GM21717 (cell line): ENCODE measurements around the gene PDZD4.

Experiments
- ATAC-seq: cut with Tn5 transposase; IDR thresholded peaks from one replicate; pipeline ENCODE4 v1.9.1; 2021; ENCODE audit warnings: mild to moderate bottlenecking, moderate library complexity; ENCODE audit not compliant: unreplicated experiment

Gene PDZD4

DNA sequence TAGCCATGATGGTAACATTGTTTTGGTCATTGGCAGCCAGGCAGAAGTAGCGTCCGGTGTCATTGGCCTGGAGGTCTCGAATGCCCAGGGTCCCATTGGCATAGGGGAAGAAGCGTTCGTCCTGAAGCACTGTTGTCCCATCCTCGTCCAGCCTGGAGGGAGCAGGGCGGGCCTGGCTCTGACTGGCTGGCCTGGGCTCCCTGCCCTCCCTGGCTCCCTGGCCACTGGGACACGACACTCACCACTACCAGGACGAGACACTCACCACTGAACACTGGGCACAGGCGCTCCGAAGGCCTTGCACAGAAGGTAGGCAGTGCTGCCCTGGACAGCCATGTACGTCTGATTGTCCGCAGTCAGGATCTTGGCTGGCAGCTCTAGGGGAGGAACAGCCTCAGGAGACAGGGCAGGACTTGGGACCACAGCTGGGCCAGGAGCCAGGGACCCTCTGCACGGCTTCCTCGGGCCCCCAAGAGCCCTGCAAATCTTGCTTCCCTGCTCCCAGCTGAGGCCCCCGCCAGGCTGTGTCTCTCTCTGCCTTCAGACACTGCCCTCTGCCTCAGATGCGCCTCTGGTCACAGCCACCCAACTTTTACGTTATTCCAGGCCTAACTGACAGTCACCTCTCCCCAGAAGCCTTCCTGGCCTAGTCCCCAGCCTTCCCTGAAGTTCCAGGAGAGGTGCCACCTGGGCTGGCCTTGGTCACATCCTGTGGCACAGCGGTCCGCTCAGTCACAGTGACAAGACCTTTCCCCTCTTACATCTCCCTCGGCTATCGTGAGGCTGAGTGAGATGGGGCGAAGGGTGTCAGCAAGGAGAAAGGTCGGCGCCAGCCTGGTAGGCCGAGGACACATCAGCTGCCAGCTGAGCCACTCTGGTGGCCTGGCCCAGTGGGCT is 38.5 kb upstream of the PDZD4 start:
- ATAC-seq: no peak

DNA sequence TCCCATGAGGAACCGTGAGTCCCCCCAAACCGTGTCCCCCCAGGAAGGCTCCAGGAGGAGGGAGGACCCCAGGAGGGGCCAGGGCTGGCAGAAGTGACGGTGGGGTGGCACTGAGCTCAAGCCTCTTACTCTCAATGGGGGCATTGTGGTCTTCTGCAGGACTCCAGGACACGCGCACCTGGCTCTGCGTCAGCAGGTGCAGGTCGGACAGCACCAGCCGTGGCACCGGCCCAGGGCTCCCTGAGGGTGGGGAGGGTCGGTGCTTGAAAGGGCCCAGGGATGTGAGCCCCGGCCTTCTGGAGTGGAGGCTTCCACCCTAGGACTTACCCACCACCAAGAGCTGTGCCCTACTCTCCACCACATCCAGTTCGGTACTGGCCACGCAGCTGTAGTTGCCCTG is 37.3 kb upstream of the PDZD4 start:
- no peak for ATAC-seq

DNA sequence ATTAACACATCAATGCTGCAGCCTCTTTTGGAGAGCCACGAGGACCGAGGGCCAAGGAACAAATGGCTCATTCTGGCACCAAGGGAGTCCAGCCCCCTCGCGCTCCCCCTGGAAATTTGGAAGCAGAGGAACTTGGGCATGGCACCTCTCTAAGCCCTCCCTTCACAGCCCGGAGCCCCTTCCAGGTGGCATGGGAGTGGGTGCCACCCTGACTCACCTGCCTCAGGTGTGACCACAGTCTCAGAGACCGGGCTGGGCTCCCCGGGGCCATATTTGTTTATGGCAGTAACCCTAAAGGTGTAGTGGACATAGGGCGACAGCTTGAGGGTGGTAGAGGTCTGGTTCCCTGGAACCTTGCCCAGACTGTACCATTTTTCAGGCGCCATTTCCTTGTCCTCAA is 36.8 kb upstream of the PDZD4 start:
- no peak for ATAC-seq

DNA sequence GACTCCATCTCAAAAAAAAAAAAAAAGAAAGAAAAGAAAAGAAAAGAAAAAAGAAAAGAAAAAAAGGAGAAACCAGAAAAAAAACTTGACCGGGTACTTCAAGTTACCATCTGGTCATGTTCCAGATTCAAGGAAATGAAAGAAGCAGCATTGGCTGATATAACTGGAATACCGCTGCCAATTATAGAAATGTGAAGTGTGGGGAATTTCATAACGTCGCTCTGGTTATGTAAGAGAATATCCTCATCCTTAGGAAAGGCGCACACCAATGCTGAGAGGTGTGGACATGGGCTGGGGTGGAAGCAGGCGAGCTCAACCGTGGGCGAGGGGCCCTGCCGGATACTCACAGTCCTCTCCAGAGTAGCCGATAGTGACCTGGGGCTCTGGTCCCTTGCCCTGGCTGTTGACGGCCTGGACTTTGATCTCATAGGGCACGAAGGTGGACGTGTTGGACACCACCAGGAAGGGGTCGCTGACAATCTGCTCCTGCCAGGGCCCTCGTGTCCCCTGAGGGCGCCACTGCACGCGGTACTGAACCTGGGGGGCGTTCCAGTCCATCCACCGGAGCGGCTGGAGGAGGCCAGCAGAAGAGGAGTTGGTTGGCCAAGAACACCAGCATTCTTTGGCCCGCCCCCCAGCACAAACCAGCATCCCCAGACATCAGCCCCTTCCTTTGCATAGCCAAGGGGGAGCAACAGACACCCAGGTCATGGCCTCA is 36.1 kb upstream of the PDZD4 start:
- no peak for ATAC-seq

DNA sequence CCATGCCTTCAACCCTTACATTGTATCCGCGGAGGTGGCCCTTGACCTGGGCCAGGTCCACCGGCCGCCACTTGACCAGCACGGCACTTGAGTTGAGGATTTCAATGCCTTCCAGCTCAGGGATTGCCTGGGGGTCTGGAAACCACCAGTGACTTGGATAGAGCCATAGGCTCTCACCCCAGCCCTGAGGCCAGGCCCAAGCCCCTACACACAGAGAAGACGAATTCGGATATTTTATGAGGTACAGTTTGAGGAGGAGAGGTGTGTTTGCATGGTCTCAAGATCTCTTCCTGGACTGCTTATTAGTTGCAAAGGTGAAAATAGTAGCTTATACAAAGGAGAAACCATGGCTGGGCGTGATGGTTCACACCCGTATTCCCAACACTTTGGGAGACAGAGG is 35.3 kb upstream of the PDZD4 start:
- ATAC-seq: no peak

DNA sequence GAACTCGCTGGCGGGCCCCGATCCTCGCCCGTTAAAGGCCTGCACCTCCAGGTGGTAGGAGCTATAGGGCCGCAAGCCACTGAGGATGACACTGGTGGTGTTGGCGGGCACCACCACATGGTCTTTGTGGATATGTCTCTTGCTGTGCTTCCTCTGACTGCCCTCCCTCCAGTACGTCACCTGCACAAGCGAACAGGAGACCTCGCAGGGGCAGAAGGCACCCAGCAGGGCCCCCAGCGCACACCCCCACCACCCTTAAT is 34.9 kb upstream of the PDZD4 start:
- ATAC-seq: no peak

DNA sequence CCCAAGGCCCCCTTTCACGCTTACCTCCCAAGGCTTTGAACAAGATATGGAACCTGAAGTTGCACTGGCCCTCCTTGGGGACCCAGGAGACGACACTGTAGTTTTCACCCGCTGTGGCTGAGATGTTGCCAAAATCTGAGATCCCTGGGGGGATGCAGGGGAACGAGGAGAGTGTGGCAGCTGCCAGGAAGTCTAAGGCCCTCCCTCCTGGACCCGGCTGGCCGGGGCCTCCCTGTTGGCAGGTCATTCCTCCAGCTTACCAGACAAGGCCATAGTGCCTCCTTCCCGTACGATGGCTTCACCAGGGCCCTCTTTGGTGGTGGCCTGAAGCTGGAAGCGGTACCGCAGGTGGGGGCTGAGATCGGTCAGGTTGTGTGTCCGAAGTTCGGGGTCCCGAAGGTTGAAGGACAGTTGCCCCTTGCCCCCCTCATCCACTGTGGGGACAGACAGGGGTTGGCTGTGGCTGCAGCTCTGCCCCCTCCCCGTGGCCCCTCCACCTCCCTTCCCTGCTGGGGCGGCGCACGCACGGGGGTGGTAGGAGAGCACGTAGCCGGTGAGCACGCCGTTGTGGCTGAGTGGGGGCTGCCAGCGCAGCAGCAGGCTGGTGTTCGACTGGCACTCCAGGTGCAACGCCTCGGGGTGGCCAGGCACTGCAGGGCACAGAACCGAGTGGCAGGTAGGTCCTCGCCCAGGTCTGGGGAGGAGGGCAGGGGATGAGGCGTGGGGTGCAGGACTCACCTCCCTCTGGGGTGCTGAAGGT is 34.4 kb upstream of the PDZD4 start:
- no peak for ATAC-seq

DNA sequence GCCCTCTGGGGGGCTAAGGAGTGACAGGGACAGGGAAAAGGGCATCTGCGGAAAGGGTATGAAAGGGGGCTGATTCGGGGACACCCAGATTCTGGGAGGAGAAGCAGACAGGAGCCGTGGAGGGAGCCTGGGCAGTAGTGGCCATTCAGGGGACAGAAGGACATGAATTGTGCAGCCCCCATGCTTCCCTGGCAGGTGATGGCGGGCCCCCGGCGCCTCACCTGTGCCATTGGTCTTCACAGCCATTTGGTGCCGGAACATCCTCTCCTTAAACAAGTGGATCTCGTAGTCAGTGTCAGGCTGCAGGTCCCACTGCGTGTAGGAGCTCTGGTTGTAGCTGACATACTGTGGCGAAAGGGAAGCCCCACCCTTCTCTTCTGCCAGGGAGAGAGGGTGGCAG is 33.8 kb upstream of the PDZD4 start:
- ATAC-seq: no peak

DNA sequence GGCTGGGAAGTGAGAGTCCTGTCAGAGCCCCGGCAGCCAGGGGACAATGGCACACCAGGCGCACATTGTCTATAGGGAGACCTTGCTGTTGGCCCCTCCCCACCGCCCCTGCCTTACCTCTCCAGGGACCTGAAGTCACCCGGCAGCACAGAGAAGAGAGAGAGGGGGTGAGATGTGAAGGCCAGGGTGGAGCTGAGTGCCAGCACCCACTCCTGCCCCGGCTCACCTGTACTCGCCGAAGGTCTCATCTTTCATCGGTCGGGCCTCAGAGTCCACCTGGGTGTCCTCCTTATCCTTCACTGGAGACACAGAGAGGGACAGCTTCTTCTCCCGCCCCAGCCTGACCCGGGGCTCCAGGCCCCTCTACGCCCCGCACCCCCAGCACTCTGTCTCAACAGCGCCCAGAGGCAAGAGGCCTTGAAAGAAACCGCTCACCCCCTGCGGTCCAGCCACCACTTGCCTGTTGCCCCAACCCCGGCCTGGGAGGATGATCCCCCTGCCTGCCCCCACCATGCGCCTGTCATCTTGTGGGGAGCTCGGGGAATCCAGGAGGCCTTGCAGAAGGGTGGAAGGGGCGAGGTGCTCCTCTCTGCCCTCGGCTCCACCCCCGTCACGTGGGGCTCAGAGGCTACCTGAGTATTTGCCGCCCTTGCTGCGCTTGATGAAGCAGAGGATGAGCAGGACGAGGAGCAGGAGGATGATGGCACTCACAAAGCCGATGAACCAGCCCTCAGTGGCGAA is 33.1 kb upstream of the PDZD4 start:
- ATAC-seq: no peak

DNA sequence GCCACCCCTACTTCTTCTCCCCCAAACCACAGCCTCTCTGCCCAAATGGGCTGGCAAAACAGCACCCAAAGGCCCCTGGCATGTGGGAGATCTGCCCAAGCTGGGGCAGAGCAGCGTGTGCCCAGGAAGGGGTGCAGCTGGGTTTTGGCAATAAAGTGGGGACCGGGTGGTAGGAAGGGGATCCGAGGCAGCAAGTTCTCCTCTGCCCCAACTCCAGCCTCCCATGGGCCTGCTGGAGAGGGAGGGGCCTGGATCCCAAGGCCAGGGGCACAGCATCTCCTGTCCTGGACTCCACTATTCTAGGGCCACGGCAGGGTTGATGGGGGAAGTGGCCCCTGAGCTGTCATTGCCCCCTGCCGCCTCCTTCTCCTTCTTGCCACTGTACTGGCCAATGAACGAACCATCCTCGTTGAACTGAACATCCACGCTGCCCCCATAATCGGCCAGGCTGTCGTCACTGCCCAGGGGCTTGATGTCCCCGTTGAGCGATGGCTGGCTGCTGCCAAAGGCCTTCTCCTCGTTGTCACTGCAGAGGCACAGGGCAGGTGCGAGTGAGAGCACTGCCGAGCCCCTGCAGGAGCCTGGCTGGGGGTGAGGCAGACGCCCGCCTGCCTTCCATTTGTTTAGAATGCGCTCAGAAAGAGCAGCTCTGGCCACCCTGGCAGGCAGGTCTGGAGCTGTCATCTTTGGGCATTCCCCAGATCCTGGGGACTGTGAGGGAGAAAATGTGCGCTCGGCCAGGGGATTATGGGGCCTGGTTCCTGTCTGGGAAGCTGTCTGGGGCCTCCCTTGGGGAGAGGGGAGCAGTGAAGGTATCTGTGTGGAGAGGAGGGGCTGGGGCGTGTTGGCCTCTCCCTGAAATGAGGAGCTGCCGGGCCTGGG is 32.3 kb upstream of the PDZD4 start:
- no peak for ATAC-seq

DNA sequence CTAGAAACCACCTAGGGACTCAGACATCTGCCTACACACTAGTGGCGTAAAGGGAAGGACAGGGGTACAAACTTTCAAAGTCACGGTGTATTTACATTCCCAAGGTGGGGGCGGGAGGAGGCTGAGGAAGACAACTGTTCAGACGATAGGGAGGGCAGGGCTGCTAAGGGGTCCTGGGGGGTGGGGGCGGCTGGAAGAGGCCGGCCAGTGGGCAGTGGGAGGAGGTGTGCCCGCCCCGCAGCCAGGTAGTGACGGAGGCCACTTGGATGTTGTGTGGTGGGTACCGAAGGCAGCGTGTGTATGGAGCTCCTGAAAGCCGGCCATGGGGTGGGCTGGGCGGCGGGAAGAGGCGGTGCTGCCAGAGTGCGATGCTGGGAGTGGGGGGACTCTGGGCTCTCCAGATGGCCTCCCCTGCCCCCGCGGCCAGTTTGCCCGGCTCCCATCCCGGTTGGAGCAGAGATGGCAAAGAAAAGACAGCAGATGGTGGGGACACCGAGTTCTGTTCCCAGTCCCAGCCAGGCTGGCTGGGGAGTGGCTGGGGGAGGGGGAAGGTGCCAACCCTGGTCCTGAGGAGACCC is 31.5 kb upstream of the PDZD4 start:
- no peak for ATAC-seq

DNA sequence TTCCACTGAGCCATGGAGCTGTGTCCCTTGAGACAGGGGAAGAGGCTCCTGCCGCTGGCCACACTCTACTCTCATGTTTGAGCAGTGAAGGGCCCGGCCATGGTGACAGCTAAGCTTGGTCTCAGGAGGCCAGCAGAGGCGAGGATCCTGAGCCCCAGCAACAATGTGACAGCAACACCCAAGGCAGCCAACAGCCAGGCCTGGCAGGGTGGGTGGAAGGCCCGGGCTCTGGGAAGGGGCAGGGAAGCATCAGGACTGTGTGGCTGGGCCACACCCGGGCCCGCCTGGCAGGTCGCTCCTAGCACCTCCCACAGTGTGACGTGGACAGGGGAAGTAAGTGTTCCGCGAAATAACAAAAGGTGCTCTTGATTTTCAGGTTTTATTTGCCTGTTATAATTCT is 30.8 kb upstream of the PDZD4 start:
- no peak for ATAC-seq

DNA sequence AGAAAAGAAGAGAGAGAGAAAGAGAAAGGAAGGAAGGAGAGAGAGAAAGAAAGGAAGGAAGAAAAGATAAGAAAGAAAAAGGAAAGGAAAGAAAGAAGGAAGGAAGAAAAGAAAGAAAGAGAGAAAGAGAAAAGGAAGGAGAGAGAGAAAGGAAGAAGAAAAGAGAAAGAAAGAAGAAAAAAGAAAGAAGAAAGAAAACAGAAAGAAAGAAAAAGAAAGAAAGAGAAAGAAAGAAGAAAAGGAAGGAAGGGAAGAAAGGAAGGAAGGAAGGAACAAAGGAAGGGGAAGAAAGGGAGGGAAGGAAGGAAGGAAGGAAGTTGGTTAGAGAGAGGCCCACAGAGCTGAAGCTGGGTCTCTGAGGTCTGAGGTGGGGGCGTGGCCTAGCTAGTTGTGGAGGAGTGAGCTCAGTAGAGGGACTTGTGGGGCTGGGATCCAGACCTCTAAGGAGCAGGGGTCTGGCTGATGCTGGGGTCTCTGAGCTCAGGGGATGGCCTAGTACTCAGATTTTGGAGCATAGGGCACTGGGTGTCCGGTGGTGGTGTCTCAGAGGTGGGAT is 27.1 kb upstream of the PDZD4 start:
- no peak for ATAC-seq

DNA sequence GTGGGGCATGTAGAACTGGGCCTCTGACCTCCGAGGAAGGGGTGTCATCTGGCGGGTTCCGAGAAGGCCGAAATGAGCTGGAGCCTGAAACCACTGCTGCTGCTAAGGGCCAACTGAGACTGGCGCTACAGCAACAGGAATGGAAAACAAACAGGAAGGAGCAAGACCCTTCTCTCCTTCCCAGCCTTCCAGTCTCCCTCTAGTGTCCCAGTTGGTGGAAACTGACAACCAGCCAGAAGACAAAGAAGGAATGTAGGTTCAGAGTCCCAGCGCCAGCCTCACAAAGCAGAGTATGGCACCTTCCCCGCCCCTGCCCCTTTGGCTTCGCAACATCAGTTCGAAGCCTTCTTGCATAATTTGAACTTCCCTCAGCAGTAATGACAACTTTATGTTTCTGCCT is 24.4 kb upstream of the PDZD4 start:
- no peak for ATAC-seq

DNA sequence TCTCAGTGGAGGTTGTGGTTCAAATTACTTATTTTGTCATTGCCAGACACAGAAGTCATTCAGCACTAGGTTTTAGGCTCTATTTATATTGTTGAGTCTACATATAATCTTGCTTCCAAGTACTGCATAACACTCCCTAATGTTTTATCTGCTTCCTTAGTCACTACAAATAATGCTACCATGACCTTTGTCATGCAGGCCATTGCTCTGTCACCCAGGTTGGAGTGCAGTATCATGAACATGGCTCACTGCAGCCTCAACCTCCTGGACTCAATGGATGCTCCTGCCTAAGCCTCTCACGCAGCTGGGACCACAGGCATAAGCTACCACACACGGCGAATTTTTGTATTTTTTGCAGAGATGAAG is 23.5 kb upstream of the PDZD4 start:
- ATAC-seq: no peak

DNA sequence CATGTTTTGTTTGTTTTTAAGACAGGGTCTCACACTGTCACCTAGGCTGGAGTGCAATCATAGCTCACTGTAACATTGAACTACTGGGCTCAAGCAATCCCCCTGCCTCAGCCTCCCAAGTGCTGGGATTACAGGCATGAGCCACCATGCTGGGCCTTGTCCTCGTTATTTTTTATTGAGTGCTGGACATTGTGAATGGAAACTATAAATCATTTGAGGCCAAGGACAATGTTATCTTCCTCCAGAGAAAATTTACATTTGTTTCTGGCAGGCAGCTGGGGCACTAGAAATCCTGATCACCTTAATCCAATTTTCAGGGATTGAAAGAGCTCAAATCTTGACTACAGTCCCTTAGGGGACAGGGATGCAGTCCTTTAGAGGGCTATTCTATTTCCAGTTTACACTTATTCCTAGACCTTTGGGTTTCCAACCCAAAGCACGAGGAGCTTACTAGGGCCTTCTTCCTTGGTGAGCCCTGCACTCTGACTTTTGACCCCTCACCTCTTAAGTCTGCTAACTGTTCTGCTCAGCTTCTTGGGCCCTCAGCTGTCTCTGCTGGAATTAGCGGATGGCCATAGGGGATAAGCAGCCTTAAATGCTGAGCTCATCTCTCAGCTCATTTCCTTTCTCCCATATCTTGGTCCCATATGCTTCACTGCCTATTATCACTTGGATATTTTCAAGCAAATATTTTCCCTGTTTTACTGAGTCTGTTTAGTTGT is 23.0 kb upstream of the PDZD4 start:
- ATAC-seq: no peak

DNA sequence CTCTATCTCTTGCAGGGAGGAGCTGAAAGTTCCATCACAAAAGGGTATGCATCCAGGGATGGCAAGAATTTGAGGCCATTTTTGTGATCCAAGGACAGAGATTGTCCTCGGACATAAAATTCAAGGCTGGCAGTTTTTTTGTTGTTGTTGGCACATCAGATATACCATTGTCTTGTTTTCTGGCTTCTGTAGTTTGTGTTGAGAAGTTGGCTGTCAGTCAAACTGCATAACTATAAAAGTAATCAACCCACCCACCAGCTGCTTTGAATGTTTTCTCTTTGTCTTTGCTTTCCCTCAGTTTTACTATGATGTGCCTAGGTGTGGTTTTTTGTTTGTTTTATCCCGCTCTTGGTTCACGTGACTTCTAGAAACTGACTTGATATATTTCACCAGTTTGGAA is 21.6 kb upstream of the PDZD4 start:
- ATAC-seq: no peak

DNA sequence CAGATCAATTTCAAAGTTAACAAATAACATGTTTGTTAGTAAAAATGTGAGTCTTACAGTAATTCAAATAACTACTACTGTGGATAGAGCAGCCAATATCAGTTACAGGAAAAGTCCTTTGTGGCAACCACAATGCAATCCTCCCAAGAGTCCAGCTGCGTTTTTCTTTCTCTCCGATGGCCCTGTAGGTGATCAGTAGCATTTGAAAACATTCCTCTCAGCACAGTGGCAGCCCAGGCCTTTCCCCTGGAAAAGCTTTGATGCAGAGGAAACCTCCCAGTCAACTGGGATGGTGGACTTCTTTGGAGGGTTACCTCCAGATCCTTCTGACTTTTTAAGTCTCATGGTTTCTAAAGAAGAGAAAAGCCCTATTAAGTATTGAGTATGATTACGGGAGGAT is 18.0 kb upstream of the PDZD4 start:
- ATAC-seq: no peak

DNA sequence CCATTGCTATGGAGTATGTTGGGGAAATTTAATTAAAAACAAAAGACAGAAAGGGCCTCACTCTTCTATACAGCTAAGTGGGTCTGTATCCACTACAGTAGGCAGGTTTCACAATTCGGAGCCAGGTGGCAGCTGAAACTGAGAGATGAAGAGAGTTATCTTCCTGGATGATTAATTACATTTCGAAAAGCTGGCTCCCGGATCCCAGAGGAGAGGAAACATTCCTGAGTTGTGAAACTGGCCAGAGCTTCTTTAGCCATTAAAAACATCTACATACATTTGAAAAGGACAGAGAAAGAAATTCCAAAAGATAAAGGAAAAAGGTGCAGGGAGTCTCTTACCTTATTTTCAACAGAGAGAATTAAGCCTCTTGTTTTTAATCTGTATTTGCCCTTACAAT is 15.5 kb upstream of the PDZD4 start:
- no peak for ATAC-seq
